Cardiac septum (tissue), 1 donor: ENCODE results near the gene NEUROD6. TPM values are rescaled to one million over a fixed set of nuclear protein-coding genes. Genes with fewer than 3 reads are reported as not detected.

Source experiments
- DNase-seq: peaks from one replicate; pipeline ENCODE4 v3.0.0-alpha.2; 2020; ENCODE audit warnings: low spot score
- intact Hi-C: fragments of 100-400 bp; cut with DNase I; formaldehyde crosslinking; loops from one replicate; pipeline ENCODE4 v1.14.0; 2022
- total RNA-seq: library from RNA; stranded (reverse); fragmentation: NEBNext Ultra II Directional; extraction: Animal tissue kit (Norgen Biotek cat#: 25700); gene quantifications from one replicate; pipeline ENCODE4 v1.2.1, GENCODE V29; 2021
- donor health status: DM: no; HTN: no; CAD: no.

NEUROD6 gene
- total RNA-seq, 1 donor from 2014 or later = not detected

- intact Hi-C loops = no loop called here
- no peak for DNase-seq
These were observed 41.2 kb downstream of the NEUROD6 start for GRCh38 chr7:31299336-31299735.

- intact Hi-C loops = no loop called here
- DNase-seq = no peak
These were observed 49.9 kb downstream of the NEUROD6 start for GRCh38 chr7:31290601-31291000.

Other genes starting within 250 kb of the NEUROD6 start
- gene ITPRID1, start 173.4 kb upstream of the NEUROD6 start, total RNA-seq = not detected